ENCODE measurements around the gene ABHD1. TPM values are rescaled to one million over a fixed set of nuclear protein-coding genes. Genes with fewer than 3 reads are reported as not detected.
"Not testable (repeated sequence)": the region's sequence is repeated elsewhere in the genome, so short reads cannot be mapped to it uniquely, and the experiment has no call there.

The ABHD1 gene
- polyA plus RNA-seq (not detected in 3 replicates), polyA minus RNA-seq (not detected in 3 replicates)
- not detected for polyA plus RNA-seq (2011; ENCODE audit: low read depth)
- not detected in 2 replicates for polyA plus RNA-seq (2011; cell fraction: cytosol; rRNA removed)
- not detected in 2 replicates for polyA plus RNA-seq (2011; cell fraction: nucleus; rRNA removed)
- polyA plus RNA-seq (2012; ENCODE audit: low replicate concordance), result 0.08 and 0.09 TPM in 2 replicates
- not detected for polyA minus RNA-seq (2011; cell fraction: cytosol; rRNA and poly(A)+ RNA removed)
- not detected in 2 replicates for polyA minus RNA-seq (2011; cell fraction: nucleus; rRNA and poly(A)+ RNA removed)

- no peaks in the 10 kb centered on the region for H4K20me1 ChIP-seq (ENCODE audit: control insufficient read depth, extremely low read depth, insufficient read depth, low read length)
- TF ChIP-seq EZH2 (IDR thresholded peaks at IDR 0.05; ENCODE audit: low read length), result no peak
- peak in 1 of 3 experiments; percentile 10 for TF ChIP-seq CTCF (optimal IDR thresholded peaks at IDR 0.05 in 1 of 3, IDR thresholded peaks at IDR 0.05 in 1 of 3, conservative IDR thresholded peaks at IDR 0.05 in 1 of 3; ENCODE audit: extremely low read depth in 1 of 3, insufficient read depth in 2 of 3, low read length in 3 of 3)
- H3K9me1 ChIP-seq (ENCODE audit: control insufficient read depth, extremely low read depth, insufficient read depth, low read length), result no peaks in the 10 kb centered on the region
- DNase-seq (ENCODE audit: low read depth, low spot score) (no peak), FAIRE-seq (no peak)
- H3K9ac ChIP-seq (ENCODE audit: control insufficient read depth, extremely low read depth, insufficient read depth, low read length), result no peak within 1 kb of the TSS
- peaks cover 49% of the 10 kb centered on the region for H3K27me3 ChIP-seq (ENCODE audit: control insufficient read depth, extremely low read depth, insufficient read depth, low read length)
- peak within 1 kb of the TSS; percentile 38 to 52 (median 42) for H3K4me3 ChIP-seq (ENCODE audit: control insufficient read depth in 2 of 3, extremely low read depth in 1 of 3, insufficient read depth in 2 of 3, low read depth in 1 of 3, low read length in 3 of 3)
- no peaks in the 10 kb centered on the region for H3K79me2 ChIP-seq (ENCODE audit: control insufficient read depth, insufficient read depth, low read length)
- dilution Hi-C loops (cut with MboI; ENCODE audit: extremely low pct_ligation_motif_present, low sequenced_read_pairs), result no loop called here
- H3K4me1 ChIP-seq (ENCODE audit: control insufficient read depth, extremely low read depth, insufficient read depth, low read length), result peaks cover under 1% of the 10 kb centered on the region
- no peak within 1 kb of the TSS for H3K27ac ChIP-seq (ENCODE audit: control insufficient read depth, insufficient read depth, low read length)
- H3K4me2 ChIP-seq (ENCODE audit: control insufficient read depth, extremely low read depth, insufficient read depth, low read depth, low read length), result peak within 1 kb of the TSS; percentile 37
- H3K9me3 ChIP-seq (ENCODE audit: control insufficient read depth, low read depth, low read length), result no peaks in the 10 kb centered on the region
- H2AFZ ChIP-seq (ENCODE audit: control insufficient read depth, low read length), result peak within 1 kb of the TSS; percentile 64
- no peaks in the 10 kb centered on the region for H3K36me3 ChIP-seq (ENCODE audit: control insufficient read depth in 2 of 2, extremely low read depth in 1 of 2, insufficient read depth in 2 of 2, low read length in 2 of 2)
Measured at GRCh38 chr2:27123302-27124150, at the start of gene ABHD1. TSS of gene ABHD1 (plus strand) at chr2:27123815. CDS start at chr2:27123949, 134 bp downstream.

GRCh38 chr2:27074738-27075565, 48.7 kb upstream of the ABHD1 start:
- Histone ChIP-seq H3K4me3 (ENCODE audit: control insufficient read depth in 2 of 3, extremely low read depth in 1 of 3, insufficient read depth in 2 of 3, low read depth in 1 of 3, low read length in 3 of 3) (no peak overlapping the region), H4K20me1 (ENCODE audit: control insufficient read depth, extremely low read depth, insufficient read depth, low read length) (no peaks in the 10 kb centered on the region), H3K9ac (ENCODE audit: control insufficient read depth, extremely low read depth, insufficient read depth, low read length) (no peak overlapping the region), H3K4me2 (ENCODE audit: control insufficient read depth, extremely low read depth, insufficient read depth, low read depth, low read length) (no peak overlapping the region), H3K9me1 (ENCODE audit: control insufficient read depth, extremely low read depth, insufficient read depth, low read length) (no peaks in the 10 kb centered on the region), H3K9me3 (ENCODE audit: control insufficient read depth, low read depth, low read length) (no peaks in the 10 kb centered on the region), H3K4me1 (ENCODE audit: control insufficient read depth, extremely low read depth, insufficient read depth, low read length) (peaks cover 19% of the 10 kb centered on the region), H3K36me3 (ENCODE audit: control insufficient read depth in 2 of 2, extremely low read depth in 1 of 2, insufficient read depth in 2 of 2, low read length in 2 of 2) (peaks cover under 1 to 2% of the 10 kb centered on the region in 2 experiments), H2AFZ (ENCODE audit: control insufficient read depth, low read length) (no peak overlapping the region), H3K79me2 (ENCODE audit: control insufficient read depth, insufficient read depth, low read length) (peaks cover 15% of the 10 kb centered on the region), H3K27ac (ENCODE audit: control insufficient read depth, insufficient read depth, low read length) (no peak overlapping the region), H3K27me3 (ENCODE audit: control insufficient read depth, extremely low read depth, insufficient read depth, low read length) (no peaks in the 10 kb centered on the region)
- TF ChIP-seq CTCF (optimal IDR thresholded peaks at IDR 0.05 in 1 of 3, IDR thresholded peaks at IDR 0.05 in 1 of 3, conservative IDR thresholded peaks at IDR 0.05 in 1 of 3; ENCODE audit: extremely low read depth in 1 of 3, insufficient read depth in 2 of 3, low read length in 3 of 3), result no peak
- no peak for TF ChIP-seq EZH2 (IDR thresholded peaks at IDR 0.05; ENCODE audit: low read length)
- FAIRE-seq (no peak), DNase-seq (ENCODE audit: low read depth, low spot score) (no peak)
- dilution Hi-C loops (cut with MboI; ENCODE audit: extremely low pct_ligation_motif_present, low sequenced_read_pairs), result no loop called here

- H3K9me3 ChIP-seq (ENCODE audit: control insufficient read depth, low read depth, low read length); H4K20me1 ChIP-seq (ENCODE audit: control insufficient read depth, extremely low read depth, insufficient read depth, low read length); H3K79me2 ChIP-seq (ENCODE audit: control insufficient read depth, insufficient read depth, low read length); FAIRE-seq; H3K4me3 ChIP-seq (ENCODE audit: control insufficient read depth in 2 of 3, extremely low read depth in 1 of 3, insufficient read depth in 2 of 3, low read depth in 1 of 3, low read length in 3 of 3); H3K36me3 ChIP-seq (ENCODE audit: control insufficient read depth in 2 of 2, extremely low read depth in 1 of 2, insufficient read depth in 2 of 2, low read length in 2 of 2); dilution Hi-C loops (cut with MboI; ENCODE audit: extremely low pct_ligation_motif_present, low sequenced_read_pairs); H3K27me3 ChIP-seq (ENCODE audit: control insufficient read depth, extremely low read depth, insufficient read depth, low read length); H3K9me1 ChIP-seq (ENCODE audit: control insufficient read depth, extremely low read depth, insufficient read depth, low read length); H2AFZ ChIP-seq (ENCODE audit: control insufficient read depth, low read length); H3K9ac ChIP-seq (ENCODE audit: control insufficient read depth, extremely low read depth, insufficient read depth, low read length); H3K27ac ChIP-seq (ENCODE audit: control insufficient read depth, insufficient read depth, low read length); DNase-seq (ENCODE audit: low read depth, low spot score); H3K4me2 ChIP-seq (ENCODE audit: control insufficient read depth, extremely low read depth, insufficient read depth, low read depth, low read length): not testable (repeated sequence)
- H3K4me1 ChIP-seq (ENCODE audit: control insufficient read depth, extremely low read depth, insufficient read depth, low read length), result peaks cover 13% of the 10 kb centered on the region
Measured at GRCh38 chr2:27075566-27075871, 48.1 kb upstream of the ABHD1 start.
